ENCODE measurements around the gene NUP98. TPM values are rescaled to one million over a fixed set of nuclear protein-coding genes. Genes with fewer than 3 reads are reported as not detected.
"Not testable (repeated sequence)": the region's sequence is repeated elsewhere in the genome, so short reads cannot be mapped to it uniquely, and the experiment has no call there.

NUP98 gene
- total RNA-seq, 1 experiment from 2014 or later = 98.4 TPM

DNA sequence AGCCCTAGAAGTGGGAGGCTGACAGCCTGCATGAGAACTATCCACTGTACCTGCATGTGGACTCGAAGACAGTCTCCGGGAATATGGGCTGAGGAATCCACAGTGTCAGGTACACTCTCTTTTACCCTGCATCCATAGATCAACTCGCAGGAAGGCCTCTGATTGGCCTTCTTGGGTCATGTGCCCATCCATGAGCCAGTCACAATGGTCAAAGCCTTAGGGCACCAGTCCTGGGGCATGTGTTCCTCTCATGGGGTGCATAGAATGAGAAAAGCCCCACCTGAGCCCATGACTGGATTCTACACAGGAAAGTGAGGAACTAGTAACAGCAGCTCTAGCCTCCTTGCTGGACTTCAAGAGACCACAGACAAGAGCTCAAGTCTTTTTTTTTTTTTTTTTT lies 141.8 kb downstream of the NUP98 start:
- Histone ChIP-seq H3K4me3 (replicated peaks in 1 of 2; ENCODE audit: low read depth in 1 of 2, low read length in 2 of 2) (no peak overlapping the region), H3K4me1 (ENCODE audit: control insufficient read depth in 1 of 2, insufficient read depth in 2 of 2, low read length in 2 of 2) (no peaks in the 10 kb centered on the region), H4K20me1 (ENCODE audit: insufficient read depth) (no peaks in the 10 kb centered on the region), H2AFZ (ENCODE audit: low read depth, low read length, poor library complexity, severe bottlenecking) (no peak overlapping the region), H3K27ac (ENCODE audit: low read depth, low read length) (no peak overlapping the region), H3K4me2 (ENCODE audit: low read length) (no peak overlapping the region), H3K36me3 (ENCODE audit: control insufficient read depth in 1 of 2, insufficient read depth in 2 of 2, low read length in 2 of 2) (no peaks in the 10 kb centered on the region), H3K9me2 (ENCODE audit: insufficient read depth) (no peaks in the 10 kb centered on the region), H3K9me3 (ENCODE audit: control insufficient read depth in 1 of 2, insufficient read depth in 1 of 2, low read depth in 1 of 2, low read length in 2 of 2) (no peaks in the 10 kb centered on the region), H3K9ac (ENCODE audit: low read length) (no peak overlapping the region), H3K79me2 (ENCODE audit: insufficient read depth, low read length) (no peaks in the 10 kb centered on the region), H3K27me3 (ENCODE audit: insufficient read depth, low read length) (peaks cover 13% of the 10 kb centered on the region; the same call in 1 of the 2 replicates)
- DNase-seq (ENCODE audit: low read depth, low spot score) = no peak
- ChIA-PET RAD21 (ENCODE audit: low non-redundant PET in 1 of 2, low total read pairs in 2 of 2, uncharacterized antibody in 2 of 2, unreplicated experiment in 2 of 2) (no interaction called here), CTCF (no interaction called here), POLR2A (no interaction called here)
- TF ChIP-seq, protein P1, sequence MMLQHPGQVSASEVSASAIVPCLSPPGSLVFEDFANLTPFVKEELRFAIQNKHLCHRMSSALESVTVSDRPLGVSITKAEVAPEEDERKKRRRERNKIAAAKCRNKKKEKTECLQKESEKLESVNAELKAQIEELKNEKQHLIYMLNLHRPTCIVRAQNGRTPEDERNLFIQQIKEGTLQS (IDR thresholded peaks at IDR 0.05) = no peak
- TF ChIP-seq, protein P2, sequence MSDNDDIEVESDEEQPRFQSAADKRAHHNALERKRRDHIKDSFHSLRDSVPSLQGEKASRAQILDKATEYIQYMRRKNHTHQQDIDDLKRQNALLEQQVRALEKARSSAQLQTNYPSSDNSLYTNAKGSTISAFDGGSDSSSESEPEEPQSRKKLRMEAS (IDR thresholded peaks at IDR 0.05) = no peak
- TF ChIP-seq FOSL1 (IDR thresholded peaks at IDR 0.05; ENCODE audit: low read depth) (no peak), ZNF274 (IDR thresholded peaks at IDR 0.05; ENCODE audit: low read depth, low read length) (no peak)
- BruUV-seq (replicated peaks) = no TSS peak
- intact Hi-C loops (cut with micrococcal nuclease) = no loop called here
- ATAC-seq = peak; percentile 73

DNA sequence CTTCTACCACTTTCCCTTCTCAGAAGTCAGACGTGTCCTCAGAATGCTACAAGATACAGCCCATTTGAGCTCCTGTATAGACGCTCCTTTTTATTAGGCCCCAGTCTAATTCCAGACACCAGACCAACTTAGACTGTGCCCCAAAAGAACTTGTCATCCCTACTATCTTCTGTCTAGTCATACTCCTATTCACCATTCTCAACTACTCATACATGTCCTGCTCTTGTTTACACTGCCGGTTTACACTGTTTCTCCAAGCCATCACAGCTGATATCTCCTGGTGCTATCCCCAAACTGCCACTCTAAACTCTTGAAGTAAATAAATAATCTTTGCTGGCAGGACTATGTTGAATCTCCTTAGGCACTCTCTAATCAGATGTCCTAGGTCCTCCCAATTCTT lies 144.8 kb downstream of the NUP98 start:
- H3K4me3 ChIP-seq (replicated peaks in 1 of 2; ENCODE audit: low read depth in 1 of 2, low read length in 2 of 2); H3K9me2 ChIP-seq (ENCODE audit: insufficient read depth); H3K27ac ChIP-seq (ENCODE audit: low read depth, low read length); H3K36me3 ChIP-seq (ENCODE audit: control insufficient read depth in 1 of 2, insufficient read depth in 2 of 2, low read length in 2 of 2); H3K9ac ChIP-seq (ENCODE audit: low read length); BruUV-seq (replicated peaks); H3K79me2 ChIP-seq (ENCODE audit: insufficient read depth, low read length); intact Hi-C loops (cut with micrococcal nuclease); H2AFZ ChIP-seq (ENCODE audit: low read depth, low read length, poor library complexity, severe bottlenecking); ATAC-seq; DNase-seq (ENCODE audit: low read depth, low spot score); CTCF ChIA-PET; H4K20me1 ChIP-seq (ENCODE audit: insufficient read depth); H3K4me1 ChIP-seq (ENCODE audit: control insufficient read depth in 1 of 2, insufficient read depth in 2 of 2, low read length in 2 of 2); POLR2A ChIA-PET; H3K9me3 ChIP-seq (ENCODE audit: control insufficient read depth in 1 of 2, insufficient read depth in 1 of 2, low read depth in 1 of 2, low read length in 2 of 2); H3K4me2 ChIP-seq (ENCODE audit: low read length); RAD21 ChIA-PET (ENCODE audit: low non-redundant PET in 1 of 2, low total read pairs in 2 of 2, uncharacterized antibody in 2 of 2, unreplicated experiment in 2 of 2): not testable (repeated sequence)
- H3K27me3 ChIP-seq (ENCODE audit: insufficient read depth, low read length) = peaks cover 17% of the 10 kb centered on the region; the same call in 1 of the 2 replicates

DNA sequence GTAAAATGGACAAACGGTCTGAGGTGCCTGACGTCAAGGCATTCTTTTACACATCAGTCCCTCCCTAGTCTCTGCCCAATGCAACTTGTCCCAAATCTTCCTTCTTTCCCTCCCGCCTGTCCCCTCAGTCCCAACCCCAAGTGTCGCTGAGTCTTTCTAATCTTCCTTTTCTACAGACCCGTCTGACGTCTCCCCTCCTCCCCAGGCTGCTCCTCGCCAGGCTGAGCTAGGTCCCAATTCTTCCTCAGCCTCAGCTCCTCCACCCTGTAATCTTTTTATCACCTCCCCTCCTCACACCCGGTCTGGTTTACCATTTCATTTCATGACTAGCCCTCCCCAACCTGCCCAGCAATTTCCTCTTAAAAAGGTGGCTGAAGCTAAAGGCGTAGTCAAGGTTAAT lies 148.0 kb downstream of the NUP98 start:
- H3K9me2 ChIP-seq (ENCODE audit: insufficient read depth); BruUV-seq (replicated peaks); H3K79me2 ChIP-seq (ENCODE audit: insufficient read depth, low read length); H4K20me1 ChIP-seq (ENCODE audit: insufficient read depth); H3K9ac ChIP-seq (ENCODE audit: low read length); H3K4me3 ChIP-seq (replicated peaks in 1 of 2; ENCODE audit: low read depth in 1 of 2, low read length in 2 of 2); intact Hi-C loops (cut with micrococcal nuclease); H2AFZ ChIP-seq (ENCODE audit: low read depth, low read length, poor library complexity, severe bottlenecking); H3K4me1 ChIP-seq (ENCODE audit: control insufficient read depth in 1 of 2, insufficient read depth in 2 of 2, low read length in 2 of 2); ATAC-seq; H3K9me3 ChIP-seq (ENCODE audit: control insufficient read depth in 1 of 2, insufficient read depth in 1 of 2, low read depth in 1 of 2, low read length in 2 of 2); H3K36me3 ChIP-seq (ENCODE audit: control insufficient read depth in 1 of 2, insufficient read depth in 2 of 2, low read length in 2 of 2); POLR2A ChIA-PET; RAD21 ChIA-PET (ENCODE audit: low non-redundant PET in 1 of 2, low total read pairs in 2 of 2, uncharacterized antibody in 2 of 2, unreplicated experiment in 2 of 2); DNase-seq (ENCODE audit: low read depth, low spot score); H3K4me2 ChIP-seq (ENCODE audit: low read length); H3K27ac ChIP-seq (ENCODE audit: low read depth, low read length); CTCF ChIA-PET: not testable (repeated sequence)
- peaks cover 10% of the 10 kb centered on the region; the same call in 1 of the 2 replicates for H3K27me3 ChIP-seq (ENCODE audit: insufficient read depth, low read length)

DNA sequence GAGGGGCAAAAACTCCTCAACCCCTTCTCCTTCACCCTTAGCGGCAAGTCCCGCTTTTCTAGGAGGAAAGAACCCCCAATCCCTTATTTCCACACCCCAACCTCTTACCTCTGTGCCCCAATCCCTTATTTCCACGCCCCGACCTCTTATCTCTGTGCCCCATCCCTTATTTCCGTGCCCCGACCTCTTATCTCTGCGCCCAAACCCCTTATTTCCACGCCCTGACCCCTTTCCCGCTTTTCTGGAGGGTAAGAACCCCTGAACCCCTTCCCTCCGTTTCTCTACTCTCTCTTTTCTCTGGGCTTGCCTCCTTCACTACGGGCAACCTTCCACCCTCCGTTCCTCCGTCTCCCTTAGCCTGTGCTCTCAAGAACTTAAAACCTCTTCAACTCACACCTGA lies 148.5 kb downstream of the NUP98 start:
- H3K27me3 ChIP-seq (ENCODE audit: insufficient read depth, low read length); H3K27ac ChIP-seq (ENCODE audit: low read depth, low read length); H3K4me3 ChIP-seq (replicated peaks in 1 of 2; ENCODE audit: low read depth in 1 of 2, low read length in 2 of 2); POLR2A ChIA-PET; BruUV-seq (replicated peaks); H3K4me2 ChIP-seq (ENCODE audit: low read length); H3K9me3 ChIP-seq (ENCODE audit: control insufficient read depth in 1 of 2, insufficient read depth in 1 of 2, low read depth in 1 of 2, low read length in 2 of 2); H3K79me2 ChIP-seq (ENCODE audit: insufficient read depth, low read length); CTCF ChIA-PET; RAD21 ChIA-PET (ENCODE audit: low non-redundant PET in 1 of 2, low total read pairs in 2 of 2, uncharacterized antibody in 2 of 2, unreplicated experiment in 2 of 2); DNase-seq (ENCODE audit: low read depth, low spot score); ATAC-seq; H3K9ac ChIP-seq (ENCODE audit: low read length); H3K9me2 ChIP-seq (ENCODE audit: insufficient read depth); H2AFZ ChIP-seq (ENCODE audit: low read depth, low read length, poor library complexity, severe bottlenecking); H3K36me3 ChIP-seq (ENCODE audit: control insufficient read depth in 1 of 2, insufficient read depth in 2 of 2, low read length in 2 of 2); H4K20me1 ChIP-seq (ENCODE audit: insufficient read depth); intact Hi-C loops (cut with micrococcal nuclease): not testable (repeated sequence)
- H3K4me1 ChIP-seq (ENCODE audit: control insufficient read depth in 1 of 2, insufficient read depth in 2 of 2, low read length in 2 of 2) = peaks cover 8 to 12% of the 10 kb centered on the region in 2 experiments

Data from HCT116 (cell line).